GM21717 (cell line): ENCODE measurements around the gene SDF4.

Experiments used
- ATAC-seq: cut with Tn5 transposase; IDR thresholded peaks from one replicate; pipeline ENCODE4 v1.9.1; 2021; ENCODE audit warnings: mild to moderate bottlenecking, moderate library complexity; ENCODE audit not compliant: unreplicated experiment

SDF4 gene

DNA sequence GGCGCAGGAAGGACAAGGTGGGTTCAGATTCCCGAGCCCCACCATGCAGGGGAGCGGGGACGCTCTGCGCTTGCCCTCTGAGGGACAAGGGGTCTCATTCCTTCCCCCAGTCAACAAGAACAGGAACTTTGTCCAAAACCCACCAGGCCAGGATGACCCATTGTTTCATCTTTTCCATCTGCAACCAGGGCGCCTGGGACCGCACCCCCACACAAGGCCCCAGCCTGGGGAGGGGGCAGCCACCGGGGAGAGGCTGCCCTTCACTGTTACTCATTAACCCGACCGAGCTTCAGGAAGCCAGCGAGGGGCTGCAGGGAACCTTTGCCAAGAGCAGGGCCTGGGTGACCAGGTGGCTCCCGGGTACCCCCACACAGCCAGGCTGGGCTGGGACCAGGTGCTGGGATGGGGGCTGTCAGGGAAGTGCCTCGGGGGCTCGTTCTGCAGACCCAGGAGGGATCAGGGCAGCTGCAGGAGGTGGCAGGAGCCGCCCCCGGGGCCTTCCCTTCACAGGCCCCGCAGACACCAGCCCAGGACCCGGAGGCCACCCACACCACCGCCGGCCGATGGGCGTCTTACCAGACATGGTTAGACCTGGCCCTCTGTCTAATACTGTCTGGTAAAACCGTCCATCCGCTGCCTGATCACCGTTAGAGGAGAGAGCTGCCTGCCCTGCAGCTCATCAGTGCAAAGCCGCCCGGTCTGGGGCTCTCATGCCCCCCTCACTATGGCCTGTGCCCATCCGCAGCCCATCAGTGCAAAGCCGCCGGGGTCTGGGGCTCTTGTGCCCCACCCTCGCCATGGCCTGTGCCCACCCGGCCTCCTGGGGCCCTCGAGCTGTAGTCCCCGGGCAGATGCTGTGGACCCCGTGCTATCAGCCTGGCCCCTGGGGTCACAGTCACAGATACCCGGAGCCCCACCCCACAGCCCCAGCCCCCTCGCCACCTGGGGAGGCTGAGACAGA, 63.1 kb downstream of the SDF4 start:
- no peak for ATAC-seq

DNA sequence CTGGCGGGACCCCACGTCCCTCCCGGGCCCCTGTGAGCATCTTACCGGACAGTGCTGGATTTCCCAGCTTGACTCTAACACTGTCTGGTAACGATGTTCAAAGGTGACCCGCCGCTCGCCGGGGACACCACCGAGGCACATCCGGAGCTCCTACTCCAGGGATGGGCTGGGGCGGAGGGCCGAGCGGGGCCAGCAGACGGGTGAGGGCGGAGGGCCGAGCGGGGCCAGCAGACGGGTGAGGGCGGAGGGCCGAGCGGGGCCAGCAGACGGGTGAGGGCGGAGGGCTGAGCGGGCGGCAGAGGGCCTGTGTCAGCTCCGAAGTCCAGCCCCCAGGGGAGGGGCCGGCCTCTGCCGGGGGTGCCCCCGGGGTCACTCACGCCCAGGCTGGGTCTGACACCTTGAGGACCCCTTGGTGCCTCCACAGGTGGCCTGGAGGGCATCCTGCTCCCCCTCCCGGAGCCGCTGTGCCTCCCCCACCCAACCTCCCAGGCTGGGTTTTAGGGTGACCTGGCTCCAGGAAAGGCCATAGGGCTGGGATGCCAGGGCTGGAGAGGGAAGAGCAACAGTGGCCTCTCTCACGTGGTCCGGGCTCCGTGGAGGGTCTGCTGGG, 63.9 kb downstream of the SDF4 start:
- ATAC-seq, result no peak

DNA sequence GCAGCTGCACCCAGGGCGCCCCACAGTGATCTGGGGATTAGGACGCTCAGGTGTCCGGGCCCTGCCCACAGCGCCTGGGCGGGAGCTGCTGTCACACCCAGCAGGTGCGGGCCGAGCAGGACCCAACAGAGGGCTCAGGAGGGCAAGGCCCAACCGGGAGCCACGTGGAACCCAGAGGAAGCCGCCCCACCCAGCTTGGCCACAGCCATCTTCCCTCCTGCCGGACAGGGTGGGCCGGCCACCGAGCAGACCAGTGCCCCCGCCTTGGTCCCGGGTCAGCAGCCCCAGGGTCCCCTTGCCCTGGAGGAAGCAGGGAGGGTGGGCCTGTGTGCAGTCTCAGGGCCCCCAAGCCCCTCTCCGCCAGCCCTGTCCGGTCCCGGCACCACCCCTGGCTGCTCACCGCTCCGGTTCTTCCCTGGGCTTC, 64.4 kb downstream of the SDF4 start:
- no peak for ATAC-seq
